Smooth muscle cell of the brain vasculature (primary cell): ENCODE results near the gene IFNL1.
"Not testable (repeated sequence)": the region's sequence is repeated elsewhere in the genome, so short reads cannot be mapped to it uniquely, and the experiment has no call there.

Experiments used
- DNase-seq: peaks from one replicate; pipeline ENCODE4 v3.0.0-alpha.2; 2012; ENCODE audit warnings: low read depth, low spot score

The IFNL1 gene

GRCh38 chr19:39296055-39296645, at the start of gene IFNL1:
Gene IFNL1 (plus strand): TSS chr19:39296407. CDS start chr19:39296422, 15 bp downstream.
- no peak for DNase-seq

- DNase-seq, result no peak
Measured at GRCh38 chr19:39246951-39247669, 49.1 kb upstream of the IFNL1 start.

GRCh38 chr19:39247701-39248664, 48.2 kb upstream of the IFNL1 start:
- no peak for DNase-seq

- DNase-seq, result no peak
Measured at GRCh38 chr19:39248806-39249205, 47.4 kb upstream of the IFNL1 start, which contains the start of gene IFNL4. Gene IFNL4 (minus strand): TSS chr19:39248856.

GRCh38 chr19:39251081-39251480, 45.1 kb upstream of the IFNL1 start:
- no peak for DNase-seq

GRCh38 chr19:39251846-39252245, 44.4 kb upstream of the IFNL1 start:
- DNase-seq, result no peak

- DNase-seq, result no peak
Measured at GRCh38 chr19:39252458-39252857, 43.7 kb upstream of the IFNL1 start.

GRCh38 chr19:39253374-39254149, 42.6 kb upstream of the IFNL1 start:
- no peak for DNase-seq

GRCh38 chr19:39254531-39255345, 41.5 kb upstream of the IFNL1 start:
- no peak for DNase-seq

- no peak for DNase-seq
Measured at GRCh38 chr19:39257227-39257626, 39.0 kb upstream of the IFNL1 start.

GRCh38 chr19:39261704-39262103, 34.5 kb upstream of the IFNL1 start:
- no peak for DNase-seq

- DNase-seq, result no peak
Measured at GRCh38 chr19:39262496-39262895, 33.7 kb upstream of the IFNL1 start.

GRCh38 chr19:39263912-39264305, 32.3 kb upstream of the IFNL1 start:
- no peak for DNase-seq

- DNase-seq, result no peak
Measured at GRCh38 chr19:39264306-39265290, 31.6 kb upstream of the IFNL1 start.

- DNase-seq, result no peak
Measured at GRCh38 chr19:39265321-39265916, 30.8 kb upstream of the IFNL1 start.

- not testable (repeated sequence) for DNase-seq
Measured at GRCh38 chr19:39268085-39268484, 28.1 kb upstream of the IFNL1 start, which contains the start of gene IFNL2. Gene IFNL2 (plus strand): TSS chr19:39268396. CDS start chr19:39268569, 173 bp downstream.

GRCh38 chr19:39268531-39269223, 27.5 kb upstream of the IFNL1 start:
- DNase-seq, result not testable (repeated sequence)

- not testable (repeated sequence) for DNase-seq
Measured at GRCh38 chr19:39269369-39269768, 26.8 kb upstream of the IFNL1 start.
